Neural crest cell (in vitro differentiated cells): ENCODE data around the gene PTGES3L. TPM values are rescaled to one million over a fixed set of nuclear protein-coding genes. Genes with fewer than 3 reads are reported as not detected.
"Not testable (repeated sequence)": the region's sequence is repeated elsewhere in the genome, so short reads cannot be mapped to it uniquely, and the experiment has no call there.

Source experiments
- DNase-seq: peaks from one replicate; pipeline ENCODE4 v3.0.0; 2021; ENCODE audit warnings: low read depth, mixed read lengths, low spot score
- H3K27ac Mint-ChIP-seq: one replicate; pipeline ENCODE4 v1.8.0; 2021; ENCODE audit warnings: mild to moderate bottlenecking, mixed read lengths; ENCODE audit not compliant: unreplicated experiment
- H3K27me3 Mint-ChIP-seq: 2 replicates; pipeline ENCODE4 v1.8.0; 2021; ENCODE audit warnings: low read depth, mild to moderate bottlenecking, mixed read lengths
- H3K36me3 Mint-ChIP-seq: 2 replicates; pipeline ENCODE4 v1.8.0; 2021; ENCODE audit warnings: low read depth, mild to moderate bottlenecking, mixed read lengths
- H3K4me1 Mint-ChIP-seq: 2 replicates; pipeline ENCODE4 v1.8.0; 2021; ENCODE audit warnings: mixed read lengths
- H3K4me3 Mint-ChIP-seq: one replicate; pipeline ENCODE4 v1.8.0; 2021; ENCODE audit warnings: mild to moderate bottlenecking, mixed read lengths
- H3K9me3 Mint-ChIP-seq: 2 replicates; pipeline ENCODE4 v1.8.0; 2021; ENCODE audit warnings: mixed read lengths
- total RNA-seq: library from RNA; stranded (reverse); gene quantifications from 2 replicates; pipeline ENCODE4 v1.2.1, GENCODE V29; 2021
- TF ChIP-seq, protein P1 (sequence below): fragments of 200-600 bp; sonication (generic); conservative IDR thresholded peaks from 2 replicates; pipeline ENCODE4 v1.5.0; 2021; ENCODE audit warnings: antibody characterized with exemption, mild to moderate bottlenecking

PTGES3L gene
- total RNA-seq, 1 donor from 2014 or later, result 3.5 TPM

DNA sequence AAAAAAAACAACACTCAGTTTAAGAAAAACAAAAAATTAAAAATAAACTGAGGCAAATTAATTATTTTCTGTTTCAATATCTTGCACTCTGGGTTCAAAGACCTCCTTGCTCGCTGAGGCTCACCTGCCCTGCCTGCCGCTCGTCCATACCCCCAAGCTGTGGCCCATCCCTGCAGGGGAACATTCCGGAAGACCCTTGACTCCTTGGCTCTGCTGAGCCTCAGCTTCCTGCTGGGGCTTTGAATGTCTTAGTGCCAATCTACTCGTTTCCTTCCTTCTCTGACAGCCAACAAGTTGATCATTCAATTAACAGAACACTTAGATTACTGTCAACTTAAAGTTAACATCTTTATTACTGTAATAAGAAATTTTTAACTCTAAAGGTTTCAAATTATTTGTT lies 55.0 kb downstream of the PTGES3L start:
- Mint-ChIP-seq H3K27ac (no peak overlapping the region), H3K36me3 (no peaks in the 10 kb centered on the region), H3K4me1 (peaks cover 4% of the 10 kb centered on the region), H3K9me3 (peaks cover 3% of the 10 kb centered on the region), H3K4me3 (no peak overlapping the region), H3K27me3 (peaks cover 14% of the 10 kb centered on the region)
- TF ChIP-seq, protein P1, sequence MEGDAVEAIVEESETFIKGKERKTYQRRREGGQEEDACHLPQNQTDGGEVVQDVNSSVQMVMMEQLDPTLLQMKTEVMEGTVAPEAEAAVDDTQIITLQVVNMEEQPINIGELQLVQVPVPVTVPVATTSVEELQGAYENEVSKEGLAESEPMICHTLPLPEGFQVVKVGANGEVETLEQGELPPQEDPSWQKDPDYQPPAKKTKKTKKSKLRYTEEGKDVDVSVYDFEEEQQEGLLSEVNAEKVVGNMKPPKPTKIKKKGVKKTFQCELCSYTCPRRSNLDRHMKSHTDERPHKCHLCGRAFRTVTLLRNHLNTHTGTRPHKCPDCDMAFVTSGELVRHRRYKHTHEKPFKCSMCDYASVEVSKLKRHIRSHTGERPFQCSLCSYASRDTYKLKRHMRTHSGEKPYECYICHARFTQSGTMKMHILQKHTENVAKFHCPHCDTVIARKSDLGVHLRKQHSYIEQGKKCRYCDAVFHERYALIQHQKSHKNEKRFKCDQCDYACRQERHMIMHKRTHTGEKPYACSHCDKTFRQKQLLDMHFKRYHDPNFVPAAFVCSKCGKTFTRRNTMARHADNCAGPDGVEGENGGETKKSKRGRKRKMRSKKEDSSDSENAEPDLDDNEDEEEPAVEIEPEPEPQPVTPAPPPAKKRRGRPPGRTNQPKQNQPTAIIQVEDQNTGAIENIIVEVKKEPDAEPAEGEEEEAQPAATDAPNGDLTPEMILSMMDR, result no peak
- DNase-seq, result no peak

GRCh38 chr17:42923472-42923871 lies 56.4 kb downstream of the PTGES3L start:
- not testable (repeated sequence) for H3K36me3 Mint-ChIP-seq, DNase-seq, H3K4me1 Mint-ChIP-seq, H3K4me3 Mint-ChIP-seq, H3K9me3 Mint-ChIP-seq, H3K27ac Mint-ChIP-seq
- H3K27me3 Mint-ChIP-seq, result peaks cover 20% of the 10 kb centered on the region

DNA sequence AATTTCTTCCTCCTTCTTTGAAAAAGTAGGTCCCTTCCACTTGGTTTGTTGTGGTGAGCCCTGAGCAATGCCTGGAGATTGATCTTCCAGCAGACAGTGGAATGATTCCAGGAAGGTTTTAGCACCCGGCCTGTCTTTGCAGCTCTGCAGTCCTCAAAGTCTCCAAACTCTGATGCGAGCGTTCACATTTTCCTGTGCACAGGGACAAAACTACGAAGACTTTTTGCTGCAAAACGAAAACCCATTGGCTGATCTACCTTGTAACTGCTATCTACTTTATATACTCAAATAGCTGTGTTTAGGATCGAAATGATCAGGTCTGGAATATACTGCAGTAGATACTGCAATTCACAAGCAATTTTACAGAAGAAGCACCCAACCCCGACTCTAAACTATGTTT lies 57.6 kb downstream of the PTGES3L start:
- TF ChIP-seq, protein P1, result no peak
- Mint-ChIP-seq H3K27ac (no peak overlapping the region), H3K36me3 (no peaks in the 10 kb centered on the region), H3K4me1 (peaks cover 4% of the 10 kb centered on the region), H3K9me3 (no peaks in the 10 kb centered on the region), H3K27me3 (peaks cover 20% of the 10 kb centered on the region), H3K4me3 (no peak overlapping the region)
- DNase-seq, result no peak

DNA sequence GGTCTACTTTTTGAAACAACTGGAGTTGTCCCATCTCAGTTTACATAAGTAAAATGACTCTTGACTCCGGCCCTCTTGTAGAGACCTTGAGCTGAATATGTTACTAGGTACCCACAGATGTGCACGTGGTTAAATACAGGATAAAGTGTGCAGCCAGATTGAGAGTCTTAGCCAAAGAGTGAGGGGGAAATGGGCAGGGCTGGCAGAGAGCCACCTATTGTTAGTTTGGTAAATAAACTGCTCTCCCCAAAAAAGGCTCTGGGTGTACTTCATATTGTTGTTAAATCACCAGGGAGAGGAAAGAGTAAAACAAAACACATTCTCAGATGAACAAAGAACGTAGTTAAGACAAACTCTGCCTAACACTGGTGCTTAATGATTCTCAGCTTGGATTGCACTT lies 59.0 kb downstream of the PTGES3L start:
- Mint-ChIP-seq H3K36me3 (no peaks in the 10 kb centered on the region), H3K4me3 (no peak overlapping the region), H3K9me3 (no peaks in the 10 kb centered on the region), H3K27ac (no peak overlapping the region), H3K4me1 (peaks cover 4% of the 10 kb centered on the region), H3K27me3 (peaks cover 20% of the 10 kb centered on the region)
- TF ChIP-seq, protein P1, result no peak
- DNase-seq, result no peak

- no peak for DNase-seq
- H3K27me3 Mint-ChIP-seq, result peaks cover 20% of the 10 kb centered on the region
- H3K4me1 Mint-ChIP-seq, result peaks cover 4% of the 10 kb centered on the region
- H3K36me3 Mint-ChIP-seq, result no peaks in the 10 kb centered on the region
- TF ChIP-seq, protein P1, result no peak
- H3K27ac Mint-ChIP-seq, result no peak overlapping the region
- H3K9me3 Mint-ChIP-seq, result no peaks in the 10 kb centered on the region
- no peak overlapping the region for H3K4me3 Mint-ChIP-seq
Observed at GRCh38 chr17:42920106-42920900, 59.6 kb downstream of the PTGES3L start.

GRCh38 chr17:42919522-42920077 lies 60.3 kb downstream of the PTGES3L start:
- H3K9me3 Mint-ChIP-seq, H3K4me3 Mint-ChIP-seq, DNase-seq, H3K36me3 Mint-ChIP-seq, H3K4me1 Mint-ChIP-seq, H3K27ac Mint-ChIP-seq: not testable (repeated sequence)
- H3K27me3 Mint-ChIP-seq, result peaks cover 20% of the 10 kb centered on the region
